ENCODE measurements around the gene PTPN23. TPM values are rescaled to one million over a fixed set of nuclear protein-coding genes. Genes with fewer than 3 reads are reported as not detected.

The PTPN23 gene
- total RNA-seq, 1 donor from 2014 or later, result 56.7 TPM

DNA sequence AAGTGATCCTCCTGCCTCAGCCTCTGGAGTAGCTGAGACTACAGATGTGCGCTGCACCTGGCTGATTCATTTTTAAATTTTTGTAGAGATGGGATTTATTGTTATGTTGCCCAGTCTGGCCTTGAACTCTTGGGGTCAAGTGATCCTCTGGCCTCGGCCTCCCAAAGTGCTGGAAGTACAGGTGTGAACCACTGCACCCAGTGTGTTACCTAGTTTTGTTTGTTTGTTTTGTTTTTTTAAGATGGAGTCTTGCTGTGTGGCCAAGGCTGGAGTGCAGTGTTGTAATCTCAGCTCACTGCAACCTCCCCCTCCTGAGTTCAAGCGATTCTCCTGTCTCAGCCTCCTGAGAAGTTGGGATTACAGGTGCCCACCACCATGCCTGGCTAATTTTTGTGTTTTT is 12.1 kb downstream of the PTPN23 start:
- peaks cover 28% of the 10 kb centered on the region for H3K4me1 Mint-ChIP-seq
- TF ChIP-seq, protein P1, sequence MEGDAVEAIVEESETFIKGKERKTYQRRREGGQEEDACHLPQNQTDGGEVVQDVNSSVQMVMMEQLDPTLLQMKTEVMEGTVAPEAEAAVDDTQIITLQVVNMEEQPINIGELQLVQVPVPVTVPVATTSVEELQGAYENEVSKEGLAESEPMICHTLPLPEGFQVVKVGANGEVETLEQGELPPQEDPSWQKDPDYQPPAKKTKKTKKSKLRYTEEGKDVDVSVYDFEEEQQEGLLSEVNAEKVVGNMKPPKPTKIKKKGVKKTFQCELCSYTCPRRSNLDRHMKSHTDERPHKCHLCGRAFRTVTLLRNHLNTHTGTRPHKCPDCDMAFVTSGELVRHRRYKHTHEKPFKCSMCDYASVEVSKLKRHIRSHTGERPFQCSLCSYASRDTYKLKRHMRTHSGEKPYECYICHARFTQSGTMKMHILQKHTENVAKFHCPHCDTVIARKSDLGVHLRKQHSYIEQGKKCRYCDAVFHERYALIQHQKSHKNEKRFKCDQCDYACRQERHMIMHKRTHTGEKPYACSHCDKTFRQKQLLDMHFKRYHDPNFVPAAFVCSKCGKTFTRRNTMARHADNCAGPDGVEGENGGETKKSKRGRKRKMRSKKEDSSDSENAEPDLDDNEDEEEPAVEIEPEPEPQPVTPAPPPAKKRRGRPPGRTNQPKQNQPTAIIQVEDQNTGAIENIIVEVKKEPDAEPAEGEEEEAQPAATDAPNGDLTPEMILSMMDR (IDR thresholded peaks at IDR 0.05; ENCODE audit: unreplicated experiment), result no peak
- no peak overlapping the region for H3K4me3 Mint-ChIP-seq
- H3K27me3 Mint-ChIP-seq (ENCODE audit: low read depth), result no peaks in the 10 kb centered on the region
- peaks cover 7% of the 10 kb centered on the region for H3K36me3 Mint-ChIP-seq
- no peak for DNase-seq (ENCODE audit: low spot score in 2 of 2, unreplicated experiment in 2 of 2)
- no peaks in the 10 kb centered on the region for H3K9me3 Mint-ChIP-seq
- peak overlapping the region; percentile 40 for H3K27ac Mint-ChIP-seq

DNA sequence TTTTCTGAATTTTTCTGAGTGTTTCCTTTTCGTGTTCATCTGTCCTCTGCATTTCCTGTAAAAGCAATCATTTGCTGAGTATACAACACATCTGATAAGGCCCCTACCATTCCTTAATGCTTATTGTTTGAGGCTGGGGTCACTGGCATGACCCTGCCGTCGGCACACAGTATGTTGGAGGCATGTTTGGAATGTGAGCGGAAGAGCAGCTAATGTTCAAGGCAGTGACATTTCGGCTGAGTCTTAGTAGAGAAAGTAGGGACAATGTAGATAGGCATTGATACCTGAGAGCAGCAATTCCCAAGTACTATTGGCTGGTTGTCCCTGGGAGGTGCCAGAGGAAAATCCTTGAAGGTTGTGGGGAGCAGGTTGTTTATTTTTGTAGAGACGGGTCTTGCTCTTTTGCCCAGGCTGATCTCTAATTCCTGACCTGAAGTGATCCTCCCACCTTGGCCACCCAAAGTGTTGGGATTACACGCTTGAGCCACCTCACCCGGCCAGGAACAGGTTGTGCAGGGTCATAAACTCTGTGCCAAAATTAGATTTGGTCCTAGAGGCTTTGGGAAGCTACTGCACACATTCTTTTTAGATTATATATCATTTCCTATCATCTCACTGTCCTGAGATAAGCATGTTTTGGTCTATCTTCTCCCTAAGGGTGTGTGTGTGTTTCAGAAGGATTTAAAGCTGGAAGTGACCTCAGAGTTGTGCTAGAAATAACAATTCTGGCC is 13.5 kb downstream of the PTPN23 start:
- TF ChIP-seq, protein P1 (IDR thresholded peaks at IDR 0.05; ENCODE audit: unreplicated experiment), result no peak
- no peak for DNase-seq (ENCODE audit: low spot score in 2 of 2, unreplicated experiment in 2 of 2)
- Mint-ChIP-seq H3K36me3 (peaks cover 4% of the 10 kb centered on the region), H3K4me3 (peak overlapping the region; percentile 25), H3K27me3 (ENCODE audit: low read depth) (no peaks in the 10 kb centered on the region), H3K27ac (peak overlapping the region; percentile 82), H3K4me1 (peaks cover 28% of the 10 kb centered on the region), H3K9me3 (no peaks in the 10 kb centered on the region)

DNA sequence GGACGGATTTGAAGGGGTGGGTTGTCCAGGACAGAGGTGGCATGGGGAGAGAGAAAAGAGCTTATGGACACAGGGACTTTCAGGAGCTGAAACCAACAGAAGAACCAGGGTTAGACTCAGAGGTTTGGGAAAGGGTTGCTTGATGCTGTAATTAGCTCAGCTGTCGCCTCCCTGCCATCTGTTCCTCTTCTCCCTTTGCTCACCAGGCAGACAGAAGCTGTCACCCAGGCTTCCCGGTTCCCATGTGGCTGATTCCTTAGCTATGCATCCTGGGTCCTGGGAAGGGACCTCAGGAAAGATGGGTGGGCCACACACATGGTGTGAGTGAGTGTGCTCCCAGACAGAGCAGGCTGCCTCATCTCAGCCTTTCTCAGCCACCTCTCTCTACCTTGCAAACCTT is 14.1 kb downstream of the PTPN23 start:
- DNase-seq (ENCODE audit: low spot score in 2 of 2, unreplicated experiment in 2 of 2), result no peak
- Mint-ChIP-seq H3K27ac (peak overlapping the region; percentile 82), H3K9me3 (no peaks in the 10 kb centered on the region), H3K36me3 (peaks cover 4% of the 10 kb centered on the region), H3K4me3 (no peak overlapping the region), H3K4me1 (peaks cover 28% of the 10 kb centered on the region), H3K27me3 (ENCODE audit: low read depth) (no peaks in the 10 kb centered on the region)
- TF ChIP-seq, protein P1 (IDR thresholded peaks at IDR 0.05; ENCODE audit: unreplicated experiment), result no peak

DNA sequence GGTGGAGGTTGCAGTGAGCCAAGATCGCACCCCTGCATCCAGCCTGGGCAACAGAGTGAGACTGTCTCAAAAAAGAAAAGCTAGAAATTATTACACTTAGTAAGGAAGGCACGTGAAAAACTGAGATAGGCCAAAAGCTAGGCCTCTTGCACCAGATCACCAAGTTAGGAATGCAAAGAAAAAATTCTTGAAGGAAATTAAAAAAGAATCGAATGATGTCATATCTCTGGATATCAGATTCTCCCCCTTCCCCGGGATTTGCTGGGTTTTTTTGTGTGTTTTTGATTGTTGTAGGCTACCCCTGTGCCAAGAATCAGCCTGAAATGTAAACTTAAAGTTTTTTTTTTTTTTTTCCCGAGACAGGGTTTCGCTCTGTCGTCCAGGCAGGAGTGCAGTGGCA is 17.4 kb downstream of the PTPN23 start:
- peaks cover 27% of the 10 kb centered on the region for H3K4me1 Mint-ChIP-seq
- no peaks in the 10 kb centered on the region for H3K27me3 Mint-ChIP-seq (ENCODE audit: low read depth)
- peaks cover 5% of the 10 kb centered on the region for H3K36me3 Mint-ChIP-seq
- H3K27ac Mint-ChIP-seq, result no peak overlapping the region
- DNase-seq (ENCODE audit: low spot score in 2 of 2, unreplicated experiment in 2 of 2), result no peak
- TF ChIP-seq, protein P1 (IDR thresholded peaks at IDR 0.05; ENCODE audit: unreplicated experiment), result no peak
- H3K4me3 Mint-ChIP-seq, result no peak overlapping the region
- no peaks in the 10 kb centered on the region for H3K9me3 Mint-ChIP-seq

DNA sequence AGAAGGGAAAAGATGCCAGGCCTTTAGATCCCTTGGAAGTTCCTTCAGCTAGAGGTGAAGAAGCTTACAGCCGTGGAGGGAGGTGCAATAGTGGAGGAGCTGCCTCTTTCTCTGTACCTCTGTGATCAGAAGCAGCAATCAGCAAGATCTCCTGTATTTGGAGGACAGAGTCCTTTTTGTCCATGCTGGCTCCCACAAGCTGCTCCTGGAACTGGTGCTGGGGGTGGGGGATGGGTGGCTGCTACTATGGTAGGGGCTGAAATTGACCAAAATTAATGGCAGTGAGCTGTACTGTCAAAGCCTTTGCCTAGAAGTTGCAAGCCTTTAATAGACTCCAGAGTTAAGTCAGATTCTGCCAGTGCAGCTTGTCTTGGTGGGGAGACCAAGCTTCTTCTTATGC is 18.2 kb downstream of the PTPN23 start:
- peaks cover 8% of the 10 kb centered on the region for H3K36me3 Mint-ChIP-seq
- no peaks in the 10 kb centered on the region for H3K27me3 Mint-ChIP-seq (ENCODE audit: low read depth)

More for the DNA sequence above, 18.2 kb downstream of the PTPN23 start:
- no peak overlapping the region for H3K27ac Mint-ChIP-seq
- no peak overlapping the region for H3K4me3 Mint-ChIP-seq
- H3K9me3 Mint-ChIP-seq, result no peaks in the 10 kb centered on the region
- peaks cover 21% of the 10 kb centered on the region for H3K4me1 Mint-ChIP-seq
- no peak for DNase-seq (ENCODE audit: low spot score in 2 of 2, unreplicated experiment in 2 of 2)
- TF ChIP-seq, protein P1 (IDR thresholded peaks at IDR 0.05; ENCODE audit: unreplicated experiment), result no peak

Measured in mesothelial cell of epicardium (in vitro differentiated cells).